Stimulated activated naive CD4-positive, alpha-beta T cell (primary cell): ENCODE data around the gene TK1.

Source experiments
- DNase-seq, 6 experiments: peaks; one replicate each; lab custom pipeline; 2025; lab: John Stamatoyannopoulos, UW

The TK1 gene

DNA sequence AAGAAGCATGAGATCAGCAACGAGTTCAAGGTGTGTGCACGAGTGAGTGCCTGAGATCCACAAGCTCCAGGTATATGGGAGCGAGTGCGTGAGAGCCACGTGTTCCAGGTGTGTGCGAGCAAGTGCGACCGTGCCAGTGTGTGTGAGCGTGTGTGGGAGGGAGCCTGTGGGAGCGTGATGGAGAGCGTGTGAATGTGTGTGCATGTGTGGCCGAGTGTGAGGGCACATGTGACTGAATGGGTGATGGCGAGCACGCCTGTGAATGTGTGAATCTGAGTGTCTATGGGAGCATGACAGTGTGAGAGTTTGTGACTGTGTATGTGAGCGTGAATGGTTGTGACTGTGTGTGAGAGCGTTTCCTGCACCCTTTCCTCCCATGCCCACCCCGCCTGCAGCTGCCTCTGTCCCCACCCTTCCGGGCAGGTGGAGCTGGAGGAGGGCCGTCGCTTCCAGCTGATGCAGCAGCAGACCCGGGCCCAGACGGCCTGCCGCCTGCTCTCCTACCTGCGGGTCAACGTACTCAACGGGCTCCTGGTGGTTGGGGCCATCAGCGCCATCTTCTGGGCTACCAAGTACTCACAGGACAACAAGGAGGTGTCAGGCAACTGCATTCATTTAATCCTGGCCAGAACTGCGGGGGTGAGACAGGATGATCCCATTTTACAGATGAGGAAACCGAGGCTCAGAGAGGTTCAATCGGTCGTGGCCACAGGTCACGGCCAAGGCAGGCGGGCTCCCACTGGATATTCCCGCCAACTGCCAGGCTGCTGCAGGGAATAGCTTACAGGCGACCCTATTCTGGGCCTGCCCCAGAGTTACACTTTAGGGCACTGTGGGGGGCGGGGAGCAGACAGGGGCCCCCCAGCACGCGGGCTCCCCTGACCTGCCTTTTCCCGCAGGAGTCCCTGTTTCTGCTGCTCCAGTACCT is 52.6 kb downstream of the TK1 start:
- peak; percentile 69 to 87 (median 82) for DNase-seq

DNA sequence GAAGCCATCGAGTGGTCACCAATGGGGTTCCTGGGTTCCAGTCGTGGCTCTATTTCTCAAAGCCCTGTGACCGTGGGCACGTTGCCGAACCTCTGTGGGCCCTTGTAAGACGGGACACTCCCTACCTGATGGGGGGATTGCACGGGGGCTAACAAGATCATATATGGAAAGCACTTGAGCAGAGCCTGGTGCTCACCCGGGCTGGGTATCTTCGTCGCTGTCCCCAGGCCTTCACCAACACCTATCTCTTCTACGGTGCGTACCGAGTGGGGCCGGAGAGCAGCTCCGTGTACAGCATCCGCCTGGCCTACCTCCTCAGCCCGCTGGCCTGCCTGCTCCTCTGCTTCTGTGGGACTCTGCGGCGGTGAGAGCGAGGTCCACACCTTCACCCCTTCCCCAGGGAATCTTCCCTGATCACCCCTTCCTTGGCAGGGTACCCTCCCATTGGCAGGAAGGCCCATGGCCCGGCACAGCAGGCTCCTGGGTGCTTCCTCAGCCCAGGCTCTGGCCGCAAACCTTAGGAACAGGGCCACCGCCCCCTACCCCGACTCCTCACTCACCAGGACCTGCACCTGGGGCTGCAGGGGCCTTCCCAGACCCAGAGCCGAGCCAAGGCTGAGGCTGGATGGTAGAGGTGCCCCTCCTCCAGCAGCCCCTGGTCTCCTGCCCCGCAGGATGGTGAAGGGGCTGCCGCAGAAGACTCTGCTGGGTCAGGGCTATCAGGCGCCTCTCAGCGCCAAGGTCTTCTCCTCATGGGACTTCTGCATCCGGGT is 53.5 kb downstream of the TK1 start:
- DNase-seq: peak in 1 of 6 experiments; percentile 59

DNA sequence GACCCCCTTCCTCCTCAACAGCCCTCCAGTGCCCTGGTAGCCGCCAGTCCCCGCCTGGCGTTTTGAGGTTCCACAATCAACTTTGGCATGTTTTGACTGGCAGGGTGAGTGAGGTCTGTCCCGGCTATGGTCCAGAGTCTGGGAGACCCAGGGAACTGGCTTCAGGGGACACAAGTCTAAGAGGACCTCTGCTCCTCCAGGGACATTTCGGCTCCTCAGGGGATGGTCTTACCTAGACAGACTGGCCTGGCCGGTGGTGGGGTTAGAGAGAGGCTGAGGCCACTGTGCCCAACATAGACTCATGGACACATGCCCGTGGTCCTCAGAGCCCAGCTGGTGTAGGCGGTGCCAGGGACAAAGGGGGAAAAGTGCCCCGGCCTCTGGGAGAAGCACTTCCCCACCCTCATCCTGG is 54.1 kb downstream of the TK1 start:
- DNase-seq: no peak

DNA sequence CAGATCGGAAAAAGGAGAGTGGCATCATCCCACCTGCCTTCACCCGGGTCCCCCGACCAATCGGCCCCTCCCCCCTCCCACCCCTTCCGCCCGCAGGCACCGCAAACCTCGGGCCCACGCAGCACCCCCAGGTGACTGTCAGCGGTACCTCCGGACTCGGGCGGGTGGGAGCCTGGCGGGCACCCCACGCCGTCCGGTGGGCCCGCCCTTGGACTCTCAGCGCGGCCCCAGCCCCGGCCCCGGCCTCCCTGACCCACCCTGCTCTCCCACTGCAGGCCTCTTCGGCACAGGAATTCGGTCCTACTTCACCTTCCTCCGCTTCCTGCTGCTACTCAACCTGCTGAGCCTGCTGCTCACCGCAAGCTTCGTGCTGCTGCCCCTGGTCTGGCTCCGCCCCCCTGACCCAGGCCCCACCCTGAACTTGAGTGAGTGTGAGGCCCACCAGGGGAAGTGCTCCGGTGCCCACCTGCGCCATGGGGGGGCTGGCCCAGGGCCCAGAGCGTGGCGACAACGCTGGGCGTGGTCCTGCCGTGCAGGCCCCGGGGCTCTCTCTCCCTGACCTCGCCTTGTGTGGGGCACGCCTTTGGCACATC is 54.7 kb downstream of the TK1 start:
- peak; percentile 42 to 79 (median 57) for DNase-seq

DNA sequence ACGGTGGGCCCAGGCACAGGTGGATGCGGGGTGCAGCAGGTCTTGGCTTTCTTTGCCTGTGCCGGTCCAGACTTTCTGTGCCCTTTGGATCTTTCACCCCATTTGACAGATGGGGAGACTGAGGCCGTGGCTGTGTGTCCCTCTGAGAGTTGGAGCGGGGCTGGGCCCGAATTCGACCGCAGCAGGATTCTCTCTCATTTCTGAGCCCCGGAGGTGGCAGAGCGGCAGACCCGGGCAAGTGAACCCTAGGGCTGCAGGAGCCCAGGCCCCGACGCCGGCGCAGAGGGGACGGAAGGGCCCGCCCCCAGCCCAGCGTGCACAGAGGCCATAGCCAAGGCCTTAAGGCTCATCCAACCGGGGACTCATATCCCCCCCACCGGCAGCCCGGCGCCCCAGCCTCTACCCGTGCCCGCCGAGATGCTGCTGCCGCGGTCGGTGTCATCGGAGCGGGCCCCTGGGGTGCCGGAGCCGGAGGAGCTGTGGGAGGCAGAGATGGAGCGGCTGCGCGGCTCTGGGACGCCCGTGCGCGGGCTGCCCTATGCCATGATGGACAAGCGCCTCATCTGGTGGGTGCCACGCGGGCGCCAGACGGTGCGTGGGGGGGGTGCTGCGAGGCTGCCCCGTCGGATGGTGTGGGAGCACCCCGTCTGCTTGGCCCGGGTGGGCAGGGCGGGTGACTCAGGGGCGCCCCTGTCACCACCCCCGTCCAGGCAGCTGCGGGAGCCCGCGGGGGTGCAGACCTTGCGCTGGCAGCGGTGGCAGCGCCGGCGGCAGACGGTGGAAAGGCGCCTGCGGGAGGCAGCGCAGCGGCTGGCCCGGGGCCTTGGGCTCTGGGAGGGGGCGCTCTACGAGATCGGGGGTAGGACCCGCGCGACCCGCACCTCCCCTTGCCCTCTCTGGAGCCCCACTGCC is 55.4 kb downstream of the TK1 start:
- DNase-seq: peak in 4 of 6 experiments; percentile 44 to 64 (median 54)

DNA sequence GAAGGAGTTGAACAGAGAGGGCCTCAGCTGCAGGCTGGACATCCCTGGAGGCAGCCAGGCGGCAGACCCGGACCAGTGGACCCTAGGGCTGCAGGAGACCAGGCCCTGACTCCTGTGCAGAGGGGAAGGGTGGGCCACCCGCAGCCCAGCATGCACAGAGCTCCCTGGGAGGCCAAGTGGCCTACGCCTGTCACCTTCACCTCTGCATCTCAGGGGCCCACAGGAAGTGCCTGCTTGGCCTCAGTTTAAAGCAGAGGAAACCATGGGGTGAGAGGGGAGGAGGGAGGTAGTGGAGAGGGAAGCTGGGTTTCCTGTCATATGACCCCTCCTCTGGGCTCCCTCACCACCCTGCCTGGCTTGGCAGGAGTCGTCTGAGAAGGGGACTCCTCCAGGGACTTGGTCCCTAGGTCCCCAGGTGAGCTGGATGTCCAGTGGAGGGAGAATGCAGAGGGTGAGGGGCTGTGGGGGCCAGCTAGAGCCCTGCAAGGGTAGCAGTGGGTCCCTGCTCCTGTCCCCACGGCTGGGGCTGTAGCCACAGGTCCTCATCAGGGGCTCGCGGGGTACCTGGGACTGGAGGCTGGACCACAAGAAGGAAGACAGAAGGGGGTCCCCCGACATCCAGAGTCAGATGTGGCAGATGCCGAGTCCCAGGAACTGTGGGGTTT is 56.3 kb downstream of the TK1 start, which contains the start of gene TMC8:
Gene TMC8, plus strand, starts transcription at position 335 of the 665 bp plus-strand sequence. CDS start 818 bp downstream, outside the sequence.
- DNase-seq: peak; percentile 60 to 91 (median 82)

DNA sequence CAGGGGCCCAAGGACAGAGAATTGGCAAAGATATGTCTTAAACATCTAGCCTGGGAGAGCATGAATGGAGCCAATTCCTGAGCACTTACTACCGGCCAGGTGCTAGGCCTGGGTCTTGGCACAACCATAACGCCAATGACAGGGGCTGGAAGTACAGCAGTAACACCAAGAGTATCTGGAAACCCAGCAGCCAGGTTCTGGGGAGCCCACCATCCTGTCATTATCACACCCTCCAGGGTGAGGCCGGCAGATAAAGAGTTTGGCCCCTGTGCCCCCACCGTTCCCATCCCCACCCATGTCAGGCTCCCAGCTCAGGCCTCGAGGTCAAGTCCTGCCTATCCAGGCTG is 56.8 kb downstream of the TK1 start:
- peak in 1 of 6 experiments; percentile 71 for DNase-seq

DNA sequence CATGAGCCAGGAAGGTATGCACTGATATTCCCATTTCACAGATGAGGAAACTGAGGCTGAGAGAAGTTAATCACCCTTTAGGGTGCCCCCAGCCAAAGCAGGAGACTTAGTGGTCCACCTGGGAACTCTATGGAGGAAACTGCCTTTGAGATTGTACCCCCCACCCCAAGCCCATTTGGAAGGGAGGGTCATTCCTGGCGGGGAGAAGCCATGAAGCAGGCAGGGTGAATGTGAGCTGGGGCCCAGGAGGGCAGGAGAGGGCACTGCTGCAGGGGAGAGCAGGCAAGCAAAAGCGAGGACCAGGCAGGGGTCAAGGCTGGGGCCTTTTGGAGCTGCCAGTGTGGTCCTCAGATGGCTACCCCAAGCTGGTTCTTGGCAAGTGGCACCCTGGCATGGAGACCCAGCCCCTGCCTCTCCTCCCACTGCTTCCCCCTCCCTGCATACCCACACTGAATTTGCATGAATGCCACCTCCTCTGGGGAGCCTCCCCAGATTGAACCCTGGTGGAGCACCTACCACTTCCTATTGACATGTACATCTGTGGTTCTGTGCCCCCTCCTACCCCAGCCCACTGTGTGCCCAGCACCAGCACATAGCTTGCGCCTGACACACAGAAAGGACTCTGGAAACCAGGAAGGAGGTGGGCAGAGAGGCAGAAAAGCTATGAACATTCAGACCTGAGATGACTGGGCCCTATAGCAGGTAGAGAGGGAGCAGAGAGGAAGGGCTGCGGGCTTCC is 57.3 kb downstream of the TK1 start:
- DNase-seq: peak in 5 of 6 experiments; percentile 46 to 78 (median 60)

DNA sequence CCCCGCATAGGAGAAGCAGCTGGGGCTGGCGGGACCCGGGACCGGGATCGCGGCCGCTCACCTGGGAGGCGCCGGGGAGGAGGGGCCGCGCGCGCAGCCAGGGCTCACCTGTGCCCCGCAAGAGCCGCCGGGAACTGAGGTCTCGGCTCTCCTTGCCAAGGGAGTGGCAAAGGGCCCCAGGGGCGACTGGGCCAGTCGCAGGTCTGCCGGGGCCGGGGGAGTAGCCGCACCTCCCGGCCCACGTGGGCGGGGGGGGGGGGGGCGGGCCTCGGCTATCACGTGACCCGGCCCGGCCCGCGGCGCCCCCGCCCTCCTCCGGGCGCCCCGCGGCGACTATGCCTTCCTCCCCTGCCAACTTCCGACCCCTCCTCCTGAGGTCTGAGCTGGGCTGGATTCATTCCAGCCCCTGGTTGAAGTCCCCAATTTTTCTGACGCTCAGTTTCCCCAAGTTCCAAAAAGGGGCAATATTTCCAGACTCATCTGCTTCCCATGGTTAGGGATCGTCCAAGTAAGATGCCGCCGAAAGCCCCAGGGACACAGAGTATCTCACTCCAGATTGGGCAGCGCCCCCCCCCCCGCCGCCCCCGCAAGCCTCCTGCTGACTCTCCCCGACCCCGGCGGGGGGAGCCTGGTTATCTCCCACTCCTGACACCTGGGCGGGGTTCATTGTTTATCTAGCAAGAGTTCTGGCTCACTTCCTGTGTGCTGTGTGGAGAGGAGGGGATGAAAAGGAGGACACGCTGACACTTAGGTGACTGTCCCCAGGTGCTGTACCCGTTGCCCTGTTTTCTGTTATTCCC is 58.1 kb downstream of the TK1 start, which contains the start of gene TMC6:
Gene TMC6, minus strand, starts transcription at position 205 of the 800 bp plus-strand sequence. CDS start 1,923 bp downstream, outside the sequence.
- DNase-seq: peak; percentile 77 to 92 (median 81)

DNA sequence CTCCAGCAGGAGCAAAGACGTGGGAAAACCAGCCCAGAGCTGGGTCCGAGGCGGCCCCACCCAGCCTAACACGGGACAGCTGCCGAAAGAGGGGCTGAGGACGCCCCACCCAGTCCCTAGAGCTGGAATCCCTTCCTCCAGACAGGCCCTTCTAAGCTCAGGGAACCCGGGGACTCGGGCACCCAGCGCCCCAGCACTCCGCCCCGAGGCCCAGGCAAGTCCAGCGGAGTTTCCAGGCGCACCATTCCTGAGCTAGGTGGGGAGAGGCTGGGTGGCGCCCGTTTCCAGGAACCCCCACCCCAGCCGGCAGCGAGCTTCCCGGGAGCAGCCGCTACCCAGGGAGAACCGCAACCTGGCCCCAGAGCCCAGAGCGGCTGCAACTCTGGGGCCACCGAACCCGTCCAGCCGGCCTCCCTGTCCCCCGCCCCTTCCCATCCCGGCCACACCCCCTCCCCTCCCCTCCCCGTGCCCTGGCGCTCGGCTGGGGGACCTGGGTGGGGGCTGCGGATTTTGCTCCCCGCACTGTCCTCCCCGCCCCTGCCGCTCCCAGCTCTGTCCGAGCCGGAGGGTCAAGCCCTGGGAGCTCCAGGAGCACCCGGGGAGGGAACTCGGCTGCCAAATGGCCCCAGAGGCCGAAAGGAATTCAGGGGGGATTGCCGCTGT is 58.8 kb downstream of the TK1 start:
- DNase-seq: peak in 3 of 6 experiments; percentile 31 to 55 (median 48)

DNA sequence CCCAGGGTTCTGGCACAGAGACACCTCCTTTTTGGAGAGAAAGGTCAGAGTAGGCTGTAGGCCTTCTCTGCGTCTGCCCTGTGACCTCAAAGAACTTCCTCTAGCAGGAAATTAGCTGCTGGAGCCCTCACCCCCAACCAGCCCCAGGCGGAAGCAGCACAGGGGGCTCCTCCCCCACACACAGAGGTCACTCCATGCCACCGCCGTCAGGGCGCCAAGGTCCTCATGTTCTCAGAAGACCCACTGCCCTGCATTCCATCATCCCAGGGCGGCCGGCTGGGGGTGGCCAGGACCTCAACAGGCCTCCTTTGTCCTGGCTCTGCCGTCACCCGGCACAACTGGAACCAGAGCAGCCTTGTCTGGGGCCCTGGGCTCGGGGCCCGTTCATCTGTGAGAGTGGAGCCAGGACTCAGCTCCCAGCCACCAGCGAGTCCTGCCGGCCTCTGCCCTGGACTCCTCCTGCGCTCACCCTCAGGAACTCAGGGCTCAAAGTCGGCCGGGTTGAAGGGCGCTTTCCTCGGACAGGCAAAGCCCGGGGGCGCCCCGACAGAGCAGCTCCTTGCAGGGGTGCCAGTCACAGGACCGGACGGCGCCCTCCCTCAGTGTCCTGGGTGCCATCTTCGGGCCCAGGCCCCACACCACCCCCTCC is 59.5 kb downstream of the TK1 start:
- peak in 5 of 6 experiments; percentile 46 to 68 (median 57) for DNase-seq

DNA sequence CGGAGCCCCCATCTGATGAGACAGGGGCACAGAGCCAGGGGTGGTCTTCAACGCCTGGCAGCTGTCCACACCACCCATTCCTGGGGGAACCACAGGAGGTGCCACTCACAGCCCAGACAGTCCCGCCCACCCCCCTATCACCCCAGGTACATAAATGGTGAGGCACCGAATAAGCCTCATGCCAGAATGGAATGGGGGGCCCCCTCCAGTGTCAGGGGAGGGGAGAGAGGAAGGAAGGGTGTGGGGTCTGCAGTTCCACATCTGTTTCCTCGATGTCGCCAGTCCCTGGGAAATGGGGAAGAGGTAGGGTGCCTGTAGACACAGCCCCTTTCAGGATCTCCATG is 60.0 kb downstream of the TK1 start:
- DNase-seq: no peak

DNA sequence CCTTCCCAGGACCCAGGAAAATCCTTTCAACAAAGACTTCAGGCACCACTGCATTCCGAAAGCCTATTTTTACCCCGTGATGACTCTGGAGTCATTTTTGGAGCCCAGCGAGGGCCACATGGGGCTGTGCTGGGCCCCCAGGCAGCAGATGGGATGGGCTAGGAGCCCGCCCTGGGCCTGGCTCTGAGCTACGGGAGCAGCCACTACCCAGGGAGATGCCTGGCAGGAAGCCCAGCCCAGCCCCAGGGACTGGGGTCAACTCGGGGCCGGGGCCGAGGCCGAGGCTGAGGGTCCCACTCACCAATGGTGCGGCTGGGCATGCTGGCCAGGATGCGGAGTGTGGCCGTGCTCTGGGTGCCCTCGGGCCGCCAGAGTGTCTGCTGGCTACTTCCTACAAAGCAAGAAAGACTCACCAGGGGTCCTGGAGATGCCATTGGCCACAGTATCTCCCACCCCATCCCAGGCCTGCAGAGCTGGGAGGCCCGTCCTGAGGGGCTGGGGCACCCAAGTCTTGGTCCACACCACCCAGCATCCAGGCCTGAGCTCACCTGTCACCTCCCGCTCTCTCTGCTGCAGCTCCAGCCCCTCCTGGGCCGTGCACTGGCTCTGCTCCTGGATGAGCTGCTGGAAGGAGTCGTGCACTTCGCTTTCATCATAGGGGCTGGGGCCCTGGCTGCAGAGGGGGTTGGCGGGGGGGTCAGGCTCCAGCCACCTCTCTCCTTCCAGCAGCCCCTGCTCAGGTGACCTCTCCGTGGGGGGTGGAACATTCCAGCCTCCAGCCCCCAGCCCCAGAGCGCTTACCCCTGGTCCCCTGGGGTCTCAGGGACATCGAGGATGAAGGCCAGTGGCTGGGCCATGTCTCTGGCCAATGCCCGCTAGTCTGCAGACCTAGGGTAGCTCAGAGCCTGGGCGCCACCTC is 60.6 kb downstream of the TK1 start:
- DNase-seq: no peak

DNA sequence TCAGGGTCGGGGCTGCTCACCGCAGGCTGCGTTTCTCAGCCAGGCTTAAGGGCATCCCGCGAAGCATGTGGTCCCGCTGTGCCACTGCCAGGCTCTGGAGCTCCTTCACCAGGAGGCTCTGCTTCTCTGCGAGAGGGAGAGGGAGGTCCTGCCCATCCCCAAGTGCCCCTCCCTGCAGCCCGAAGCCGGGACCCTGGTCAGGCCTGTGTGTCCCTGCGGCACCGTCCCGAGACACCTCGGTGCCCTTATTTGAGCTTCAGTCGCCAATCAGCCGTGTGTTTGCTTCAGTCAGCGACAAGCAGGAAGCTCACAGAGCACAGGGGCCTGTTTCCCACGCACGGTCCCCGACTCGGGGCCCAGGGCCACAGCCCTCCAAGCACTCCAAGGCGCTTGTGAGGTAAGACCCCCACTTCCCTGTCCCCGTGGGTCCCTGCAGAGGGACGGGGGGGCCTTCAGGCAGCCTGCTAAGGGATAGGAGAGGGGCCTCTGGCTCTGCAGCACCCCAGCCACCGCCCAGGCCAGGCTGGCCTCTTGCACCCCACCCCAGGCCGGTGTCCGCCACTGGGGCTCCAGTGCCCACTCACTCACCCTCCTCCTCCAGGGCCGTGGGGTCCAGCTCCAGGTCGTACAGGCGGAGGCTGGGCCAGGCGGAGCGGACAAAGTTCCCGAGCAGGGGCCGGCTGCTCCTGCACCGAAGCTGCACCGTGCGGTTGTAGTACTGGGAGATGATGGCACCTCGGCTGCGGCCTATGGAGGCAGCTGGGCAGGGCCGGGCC is 61.5 kb downstream of the TK1 start:
- DNase-seq: peak in 5 of 6 experiments; percentile 19 to 67 (median 43)

DNA sequence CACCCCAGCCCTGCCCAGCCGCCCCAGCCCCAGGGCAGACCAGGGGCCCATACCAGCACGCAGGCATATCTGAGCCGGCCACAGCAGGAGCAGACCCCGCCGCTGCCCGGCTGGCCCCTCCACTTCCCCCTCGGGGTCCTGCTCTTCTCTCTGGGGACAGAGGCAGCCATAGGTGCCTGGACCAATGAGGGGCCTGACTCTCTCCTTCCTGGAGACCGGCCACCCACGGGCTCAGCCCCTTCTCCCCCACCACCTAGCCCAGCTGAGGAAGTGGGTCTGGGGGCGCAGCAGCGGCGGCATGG is 62.1 kb downstream of the TK1 start:
- no peak for DNase-seq
